Loucy (cell line): ENCODE measurements around the gene AHNAK2.

Experiments used
- H2AFZ ChIP-seq: fragments of 200-600 bp; sonication (generic); 2 replicates; pipeline ENCODE4 v1.6.0; 2016; ENCODE audit warnings: antibody characterized with exemption, mild to moderate bottlenecking, low read length, moderate library complexity
- H3F3A ChIP-seq: fragments of 200-600 bp; 2 replicates; pipeline ENCODE4 v1.6.0; 2016; ENCODE audit warnings: antibody characterized with exemption, low read depth, mild to moderate bottlenecking
- H3K27me3 ChIP-seq: fragments of 200-600 bp; sonication (generic); 2 replicates; pipeline ENCODE4 v1.6.1; 2014; ENCODE audit warnings: low read length, mild to moderate bottlenecking; ENCODE audit not compliant: insufficient read depth, poor library complexity, severe bottlenecking
- H3K36me3 ChIP-seq: fragments of 200-600 bp; sonication (generic); 2 replicates; pipeline ENCODE4 v1.6.1; 2016; ENCODE audit warnings: low read length; ENCODE audit not compliant: insufficient read depth
- H3K4me1 ChIP-seq: fragments of 200-600 bp; sonication (generic); 2 replicates; pipeline ENCODE4 v1.5.1; 2014; ENCODE audit warnings: low read length, mild to moderate bottlenecking; ENCODE audit not compliant: insufficient read depth, poor library complexity, severe bottlenecking
- H3K4me2 ChIP-seq: fragments of 200-600 bp; sonication (generic); 2 replicates; pipeline ENCODE4 v1.6.0; 2014; ENCODE audit warnings: antibody characterized with exemption, low read length, low read depth, mild to moderate bottlenecking; ENCODE audit not compliant: poor library complexity, severe bottlenecking
- H3K4me3 ChIP-seq: fragments of 200-600 bp; sonication (generic); 2 replicates; pipeline ENCODE4 v1.5.1; 2014; ENCODE audit warnings: low read length, mild to moderate bottlenecking, mixed read lengths; ENCODE audit not compliant: poor library complexity, severe bottlenecking
- H3K79me2 ChIP-seq: fragments of 200-600 bp; sonication (generic); 2 replicates; pipeline ENCODE4 v1.6.1; 2014; ENCODE audit warnings: low read length; ENCODE audit not compliant: insufficient read depth
- H3K9ac ChIP-seq: fragments of 200-600 bp; sonication (generic); 2 replicates; pipeline ENCODE4 v1.6.0; 2014; ENCODE audit warnings: mild to moderate bottlenecking, low read depth, low read length, moderate library complexity; ENCODE audit not compliant: poor library complexity, severe bottlenecking
- H3K9me2 ChIP-seq: fragments of 200-600 bp; sonication (generic); replicated peaks from 2 replicates; pipeline ENCODE4 v1.6.1; 2016; ENCODE audit warnings: low read depth, low read length, mixed read lengths
- H3K9me3 ChIP-seq: fragments of 200-600 bp; sonication (generic); 2 replicates; pipeline ENCODE4 v1.6.1; 2014; ENCODE audit warnings: mild to moderate bottlenecking, antibody characterized with exemption, low read length, low read depth; ENCODE audit not compliant: insufficient read depth
- H4K20me1 ChIP-seq: fragments of 200-600 bp; sonication (generic); 2 replicates; pipeline ENCODE4 v1.6.0; 2014; ENCODE audit warnings: antibody characterized with exemption, low read length, mild to moderate bottlenecking; ENCODE audit not compliant: insufficient read depth, poor library complexity, severe bottlenecking
- EZH2phosphoT487 ChIP-seq: fragments of 200-600 bp; IDR thresholded peaks from 2 replicates; pipeline ENCODE4 v1.6.1; 2018; ENCODE audit warnings: antibody characterized with exemption, mild to moderate bottlenecking, moderate library complexity, borderline replicate concordance
- TF ChIP-seq, protein P1 (sequence below): fragments of 200-600 bp; sonication (generic); conservative IDR thresholded peaks from 2 replicates; pipeline ENCODE4 v1.5.1; 2014; ENCODE audit warnings: mild to moderate bottlenecking, antibody characterized with exemption, low read length

Gene AHNAK2

DNA sequence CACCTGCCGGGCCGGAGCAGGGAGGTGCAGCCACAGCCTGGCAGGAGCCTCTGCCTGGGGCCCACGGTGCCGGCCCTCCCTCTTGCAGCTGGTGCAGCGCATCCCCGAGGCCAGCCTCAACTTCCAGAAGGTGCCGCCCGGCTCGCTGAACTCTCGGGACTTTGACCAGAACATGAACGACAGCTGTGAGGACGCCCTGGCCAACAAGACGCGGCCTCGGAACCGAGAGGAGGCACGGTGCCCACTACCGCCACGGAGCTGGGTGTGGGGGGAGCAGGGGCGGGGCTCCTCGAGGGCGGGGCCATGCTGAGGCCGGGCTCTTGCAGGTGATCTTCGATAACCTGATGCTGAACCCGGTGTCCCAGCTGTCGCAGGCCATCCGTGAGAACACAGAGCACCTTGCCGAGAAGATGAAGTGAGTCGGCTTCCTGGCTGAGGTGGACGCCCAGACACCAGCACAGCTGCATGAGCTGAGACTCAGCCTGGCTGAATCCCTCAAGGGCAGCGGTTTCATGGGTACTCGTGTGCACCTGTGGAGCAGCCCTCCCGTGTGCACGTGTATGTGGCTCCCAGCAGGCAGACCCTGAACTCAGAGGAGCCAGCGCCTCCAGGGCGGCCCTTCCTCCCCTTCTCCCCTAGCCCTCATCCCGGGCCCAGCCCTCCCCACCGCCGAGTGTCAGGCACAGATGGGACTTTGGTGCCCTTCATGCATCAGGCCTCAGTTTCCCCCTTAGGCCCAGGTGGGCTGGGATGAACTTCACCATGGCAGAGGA lies 84.6 kb downstream of the AHNAK2 start:
- H3K9me2 ChIP-seq: no peaks in the 10 kb centered on the region
- TF ChIP-seq, protein P1, sequence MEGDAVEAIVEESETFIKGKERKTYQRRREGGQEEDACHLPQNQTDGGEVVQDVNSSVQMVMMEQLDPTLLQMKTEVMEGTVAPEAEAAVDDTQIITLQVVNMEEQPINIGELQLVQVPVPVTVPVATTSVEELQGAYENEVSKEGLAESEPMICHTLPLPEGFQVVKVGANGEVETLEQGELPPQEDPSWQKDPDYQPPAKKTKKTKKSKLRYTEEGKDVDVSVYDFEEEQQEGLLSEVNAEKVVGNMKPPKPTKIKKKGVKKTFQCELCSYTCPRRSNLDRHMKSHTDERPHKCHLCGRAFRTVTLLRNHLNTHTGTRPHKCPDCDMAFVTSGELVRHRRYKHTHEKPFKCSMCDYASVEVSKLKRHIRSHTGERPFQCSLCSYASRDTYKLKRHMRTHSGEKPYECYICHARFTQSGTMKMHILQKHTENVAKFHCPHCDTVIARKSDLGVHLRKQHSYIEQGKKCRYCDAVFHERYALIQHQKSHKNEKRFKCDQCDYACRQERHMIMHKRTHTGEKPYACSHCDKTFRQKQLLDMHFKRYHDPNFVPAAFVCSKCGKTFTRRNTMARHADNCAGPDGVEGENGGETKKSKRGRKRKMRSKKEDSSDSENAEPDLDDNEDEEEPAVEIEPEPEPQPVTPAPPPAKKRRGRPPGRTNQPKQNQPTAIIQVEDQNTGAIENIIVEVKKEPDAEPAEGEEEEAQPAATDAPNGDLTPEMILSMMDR: no peak
- TF ChIP-seq EZH2phosphoT487: no peak
- no peak overlapping the region for H3K4me2 ChIP-seq
- no peaks in the 10 kb centered on the region for H3K36me3 ChIP-seq
- no peaks in the 10 kb centered on the region for H3K4me1 ChIP-seq
- no peak overlapping the region for H2AFZ ChIP-seq
- H3K9ac ChIP-seq: no peak overlapping the region
- no peaks in the 10 kb centered on the region for H3K9me3 ChIP-seq
- no peaks in the 10 kb centered on the region for H3K79me2 ChIP-seq
- H3F3A ChIP-seq: no peaks in the 10 kb centered on the region
- H3K27me3 ChIP-seq: no peaks in the 10 kb centered on the region
- H4K20me1 ChIP-seq: no peaks in the 10 kb centered on the region
- no peak overlapping the region for H3K4me3 ChIP-seq

DNA sequence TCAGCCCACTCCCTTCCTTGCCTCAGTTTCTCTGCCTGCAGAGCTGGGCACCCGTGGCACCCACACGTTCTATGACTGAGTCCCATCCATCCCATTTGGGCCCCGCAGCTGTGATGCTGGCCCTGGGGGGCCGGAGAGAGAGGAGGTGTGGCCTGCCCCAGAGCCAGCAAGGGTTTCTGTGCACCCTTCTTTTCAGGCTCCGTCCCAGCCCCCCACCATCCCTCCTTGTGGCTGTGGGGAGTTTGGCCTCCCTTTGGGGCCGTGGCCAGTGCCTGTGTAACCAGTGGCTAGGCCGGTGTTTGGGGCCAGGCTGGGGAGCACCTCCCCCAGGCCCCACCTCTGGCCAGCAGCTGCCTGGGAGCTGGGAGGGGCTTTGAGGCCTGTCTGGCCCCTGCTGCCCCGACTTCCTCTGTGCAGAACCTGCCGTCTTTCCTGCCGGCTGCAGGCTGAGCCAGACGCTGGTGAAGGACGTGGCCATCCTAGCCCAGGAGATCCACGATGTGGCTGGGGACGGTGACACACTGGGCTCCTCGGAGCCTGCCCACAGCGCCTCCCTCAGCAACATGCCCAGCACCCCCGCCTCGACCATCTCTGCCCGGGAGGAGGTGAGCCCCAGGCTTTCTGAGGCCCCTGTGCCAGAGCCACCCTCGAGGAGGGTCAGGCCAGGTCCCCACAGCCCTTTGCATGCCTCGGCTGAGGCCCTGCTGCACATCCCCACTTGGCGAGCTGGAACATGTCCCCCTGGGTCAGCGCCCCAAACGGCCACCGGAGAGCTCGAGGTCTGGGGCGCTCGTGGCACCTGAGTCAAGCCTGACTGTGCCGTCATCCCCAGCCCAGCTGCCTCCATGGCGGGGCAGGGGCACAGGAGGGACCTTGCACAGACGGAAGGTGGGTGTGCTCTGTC lies 85.4 kb downstream of the AHNAK2 start:
- Histone ChIP-seq H3K4me2 (no peak overlapping the region), H3K4me3 (no peak overlapping the region), H3K79me2 (no peaks in the 10 kb centered on the region), H2AFZ (no peak overlapping the region), H3K4me1 (no peaks in the 10 kb centered on the region), H3K9me2 (no peaks in the 10 kb centered on the region), H3K36me3 (no peaks in the 10 kb centered on the region), H3K9ac (no peak overlapping the region), H3K27me3 (no peaks in the 10 kb centered on the region), H4K20me1 (no peaks in the 10 kb centered on the region), H3K9me3 (no peaks in the 10 kb centered on the region), H3F3A (no peaks in the 10 kb centered on the region)
- TF ChIP-seq EZH2phosphoT487: no peak
- TF ChIP-seq, protein P1: no peak

DNA sequence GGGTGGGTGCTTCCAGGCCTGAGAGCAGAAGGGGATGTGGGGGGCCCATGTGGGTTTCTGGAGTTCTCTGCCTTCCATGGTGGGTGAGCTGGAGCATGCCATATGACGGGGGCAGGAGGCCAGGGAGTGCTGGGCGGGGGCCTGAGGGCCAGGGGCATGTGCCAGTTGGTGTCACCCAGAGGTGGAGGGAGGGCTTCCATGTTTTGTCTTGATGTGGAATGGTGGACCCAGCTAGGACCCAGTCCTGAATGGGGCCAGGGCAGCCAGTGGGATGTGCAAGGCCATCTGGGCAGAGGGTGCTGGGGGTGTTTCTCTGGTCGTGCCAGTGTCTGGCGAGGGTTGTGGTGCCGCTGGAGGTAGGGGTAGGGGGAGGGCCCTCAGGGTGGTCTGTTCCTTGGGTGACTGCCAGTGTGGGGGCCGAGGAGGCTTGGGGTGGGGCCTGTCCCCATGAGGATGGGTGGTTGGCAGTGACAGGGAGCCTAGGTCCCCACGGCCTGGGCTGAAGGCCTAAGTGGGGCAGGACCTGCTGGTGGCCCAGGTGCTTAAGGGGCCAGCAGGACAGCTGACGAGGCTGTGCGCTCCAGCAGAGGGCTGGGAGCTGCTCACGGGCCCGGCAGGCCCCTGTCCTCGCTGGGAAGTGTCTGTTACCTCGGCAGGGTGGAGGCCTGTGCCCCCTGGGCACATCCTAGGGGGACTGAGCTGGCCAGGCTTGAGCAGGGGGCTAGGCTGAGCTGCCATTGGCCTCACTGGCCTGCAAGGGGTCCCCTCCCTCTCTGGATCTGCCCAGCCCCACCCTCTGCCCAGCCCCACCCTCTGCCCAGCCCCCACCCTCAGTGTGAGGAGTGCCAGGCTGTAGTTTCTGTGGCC lies 86.3 kb downstream of the AHNAK2 start:
- Histone ChIP-seq H4K20me1 (no peaks in the 10 kb centered on the region), H2AFZ (no peak overlapping the region), H3F3A (no peaks in the 10 kb centered on the region), H3K9me2 (no peaks in the 10 kb centered on the region), H3K4me2 (no peak overlapping the region), H3K9ac (no peak overlapping the region), H3K79me2 (no peaks in the 10 kb centered on the region), H3K4me1 (no peaks in the 10 kb centered on the region), H3K4me3 (no peak overlapping the region), H3K36me3 (no peaks in the 10 kb centered on the region), H3K27me3 (no peaks in the 10 kb centered on the region), H3K9me3 (no peaks in the 10 kb centered on the region)
- no peak for TF ChIP-seq EZH2phosphoT487
- TF ChIP-seq, protein P1: no peak
